Measurements from ENCODE around the gene DDIT3. TPM values are rescaled to one million over a fixed set of nuclear protein-coding genes. Genes with fewer than 3 reads are reported as not detected.

Gene DDIT3
- total RNA-seq, 4 donors from 2014 or later: 27.6 to 58.2 (median 41.6) TPM

GRCh38 chr12:57527184-57527583 is 6.9 kb upstream of the DDIT3 start:
- TF ChIP-seq POLR2A (IDR thresholded peaks at IDR 0.05) (no peak), CTCF (IDR thresholded peaks at IDR 0.05) (no peak)
- H3K4me3 ChIP-seq (ENCODE audit: low read depth, poor library complexity, severe bottlenecking): no peak overlapping the region
- WGBS, 2 donors: 71 to 79% methylated on average over 5 of the region's 5 CpGs
- no peak for DNase-seq (ENCODE audit: low spot score in 2 of 2)
- intact Hi-C loops (cut with DNase I; ENCODE audit: low total_unique reads): no loop called here

- TF ChIP-seq CTCF (IDR thresholded peaks at IDR 0.05): no peak
- TF ChIP-seq POLR2A (IDR thresholded peaks at IDR 0.05): no peak
- intact Hi-C loops (cut with DNase I; ENCODE audit: low total_unique reads): no loop called here
- 79 to 87% methylated on average over 4 of the region's 4 CpGs for WGBS, 2 donors
- DNase-seq (ENCODE audit: low spot score in 2 of 2): no peak
- no peak overlapping the region for H3K4me3 ChIP-seq (ENCODE audit: low read depth, poor library complexity, severe bottlenecking)
Observed at GRCh38 chr12:57526477-57527126, 6.3 kb upstream of the DDIT3 start.

GRCh38 chr12:57525615-57526383 is 5.5 kb upstream of the DDIT3 start:
- TF ChIP-seq CTCF (IDR thresholded peaks at IDR 0.05) (no peak), POLR2A (IDR thresholded peaks at IDR 0.05) (no peak)
- DNase-seq (ENCODE audit: low spot score in 2 of 2): no peak
- WGBS, 2 donors: 82% methylated on average over 16 of the region's 16 CpGs
- H3K4me3 ChIP-seq (ENCODE audit: low read depth, poor library complexity, severe bottlenecking): no peak overlapping the region
- intact Hi-C loops (cut with DNase I; ENCODE audit: low total_unique reads): no loop called here

GRCh38 chr12:57524814-57525614 is 4.7 kb upstream of the DDIT3 start:
- DNase-seq (ENCODE audit: low spot score in 2 of 2): peak in 1 of 2 donors; percentile 85
- no peak overlapping the region for H3K4me3 ChIP-seq (ENCODE audit: low read depth, poor library complexity, severe bottlenecking)
- intact Hi-C loops (cut with DNase I; ENCODE audit: low total_unique reads): no loop called here
- no peak for TF ChIP-seq POLR2A (IDR thresholded peaks at IDR 0.05)
- no peak for TF ChIP-seq CTCF (IDR thresholded peaks at IDR 0.05)
- WGBS, 2 donors: 57 to 64% methylated on average over 10 to 11 of the region's 11 CpGs

GRCh38 chr12:57523706-57524614 is 3.6 kb upstream of the DDIT3 start:
- intact Hi-C loops (cut with DNase I; ENCODE audit: low total_unique reads): no loop called here
- peak in 1 of 2 donors; percentile 84 for DNase-seq (ENCODE audit: low spot score in 2 of 2)
- peak overlapping the region; percentile 76 for H3K4me3 ChIP-seq (ENCODE audit: low read depth, poor library complexity, severe bottlenecking)
- no peak for TF ChIP-seq CTCF (IDR thresholded peaks at IDR 0.05)
- no peak for TF ChIP-seq POLR2A (IDR thresholded peaks at IDR 0.05)
- WGBS, 2 donors: 65 to 66% methylated on average over 14 of the region's 14 CpGs
